Neural progenitor cell (in vitro differentiated cells): Measurements from ENCODE around the gene HINT3.

Source experiments
- CTCF ChIP-seq: fragments of 200-600 bp; sonication (generic); IDR thresholded peaks from 2 replicates; pipeline ENCODE4 v1.5.1; 2017; ENCODE audit warnings: antibody characterized with exemption, mild to moderate bottlenecking
- EZH2 ChIP-seq: fragments of 200-600 bp; sonication (generic); IDR thresholded peaks from 2 replicates; pipeline ENCODE4 v1.6.1; 2017; ENCODE audit warnings: antibody characterized with exemption, mild to moderate bottlenecking, moderate library complexity
- EZH2phosphoT487 ChIP-seq: fragments of 200-600 bp; sonication (generic); IDR thresholded peaks from 2 replicates; pipeline ENCODE4 v1.6.1; 2017; ENCODE audit warnings: antibody characterized with exemption

GRCh38 chr6:125987026-125987617, 30.6 kb downstream of the HINT3 start:
- TF ChIP-seq EZH2 (no peak), EZH2phosphoT487 (no peak), CTCF (no peak)
